Right lobe of liver (tissue), 4 donors: ENCODE results near the gene TOGARAM2.

Experiments
- CTCF ChIP-seq, 4 donors: fragments of 200-600 bp in 3 of 4; fragments of 450-650 bp in 1 of 4; IDR thresholded peaks; one replicate each; pipeline versions ENCODE4 v1.5.1 to v1.8.0; 2016 to 2022; ENCODE audit warnings: antibody characterized with exemption in 4 of 4, mild to moderate bottlenecking in 2 of 4
- POLR2A ChIP-seq: fragments of 450-650 bp; IDR thresholded peaks from one replicate; pipeline ENCODE4 v1.6.1; 2017; ENCODE audit warnings: antibody characterized with exemption, mild to moderate bottlenecking
- donor health status: DM: no; HTN: no; CAD: no.
- donor health status: DM: no; HTN: no; CAD: no.
- donor health status: DM: no; HTN: yes; CAD: no.

GRCh38 chr2:29042561-29043075, 61.5 kb downstream of the TOGARAM2 start:
- no peak for TF ChIP-seq CTCF (IDR thresholded peaks at IDR 0.05)
- TF ChIP-seq POLR2A = no peak
